GM21619 (cell line): ENCODE measurements around the gene TRIM40.
"Not testable (repeated sequence)": the region's sequence is repeated elsewhere in the genome, so short reads cannot be mapped to it uniquely, and the experiment has no call there.

Experiments
- ATAC-seq: cut with Tn5 transposase; IDR thresholded peaks from one replicate; pipeline ENCODE4 v1.9.1; 2021; ENCODE audit not compliant: unreplicated experiment

The TRIM40 gene

GRCh38 chr6:30162265-30163089 lies 26.5 kb downstream of the TRIM40 start:
- no peak for ATAC-seq

GRCh38 chr6:30163090-30163917 lies 27.4 kb downstream of the TRIM40 start, which contains the start of gene TRIM15:
Gene TRIM15, plus strand, starts transcription at chr6:30163546. Its CDS starts 139 bp downstream, at chr6:30163685.
- ATAC-seq: no peak

- ATAC-seq: no peak
Observed at GRCh38 chr6:30163918-30164654, 28.1 kb downstream of the TRIM40 start.

- ATAC-seq: no peak
Observed at GRCh38 chr6:30164714-30165113, 28.8 kb downstream of the TRIM40 start.

- not testable (repeated sequence) for ATAC-seq
Observed at GRCh38 chr6:30165238-30165637, 29.3 kb downstream of the TRIM40 start.

- no peak for ATAC-seq
Observed at GRCh38 chr6:30167101-30167500, 31.2 kb downstream of the TRIM40 start.

- ATAC-seq: no peak
Observed at GRCh38 chr6:30168741-30169140, 32.8 kb downstream of the TRIM40 start.

- ATAC-seq: no peak
Observed at GRCh38 chr6:30169658-30170614, 34.0 kb downstream of the TRIM40 start.

GRCh38 chr6:30171677-30172471 lies 35.9 kb downstream of the TRIM40 start:
- no peak for ATAC-seq

- ATAC-seq: no peak
Observed at GRCh38 chr6:30172681-30173080, 36.7 kb downstream of the TRIM40 start.

GRCh38 chr6:30175765-30176164 lies 39.8 kb downstream of the TRIM40 start:
- ATAC-seq: no peak

GRCh38 chr6:30178837-30179236 lies 42.9 kb downstream of the TRIM40 start:
- no peak for ATAC-seq

GRCh38 chr6:30180145-30180544 lies 44.2 kb downstream of the TRIM40 start:
- ATAC-seq: no peak

GRCh38 chr6:30184417-30185031 lies 48.6 kb downstream of the TRIM40 start:
- no peak for ATAC-seq

GRCh38 chr6:30185846-30186484 lies 50.0 kb downstream of the TRIM40 start:
- no peak for ATAC-seq

- ATAC-seq: no peak
Observed at GRCh38 chr6:30188541-30188940, 52.6 kb downstream of the TRIM40 start.

GRCh38 chr6:30192076-30192475 lies 56.1 kb downstream of the TRIM40 start:
- no peak for ATAC-seq
